Large intestine (tissue), 3 donors: ENCODE results near the gene LRRC74A. TPM values are rescaled to one million over a fixed set of nuclear protein-coding genes. Genes with fewer than 3 reads are reported as not detected.
"Not testable (repeated sequence)": the region's sequence is repeated elsewhere in the genome, so short reads cannot be mapped to it uniquely, and the experiment has no call there.

Source experiments
- DNase-seq, 2 donors: peaks; one replicate each; pipeline versions ENCODE4 v3.0.0 to v3.0.0-alpha.2; 2013
- H3K27ac ChIP-seq: one replicate; pipeline ENCODE4 v1.5.1; 2013; ENCODE audit warnings: low read length
- H3K27me3 ChIP-seq: 2 replicates; pipeline ENCODE4 v1.6.1; 2013; ENCODE audit warnings: low read length; ENCODE audit not compliant: control insufficient read depth, insufficient read depth
- H3K36me3 ChIP-seq: 2 replicates; pipeline ENCODE4 v1.6.1; 2013; ENCODE audit warnings: low read length; ENCODE audit not compliant: control insufficient read depth, insufficient read depth
- H3K4me1 ChIP-seq: one replicate; pipeline ENCODE4 v1.6.1; 2013; ENCODE audit warnings: low read length; ENCODE audit not compliant: control insufficient read depth, insufficient read depth
- H3K4me3 ChIP-seq: one replicate; pipeline ENCODE4 v1.5.1; 2013; ENCODE audit warnings: low read length
- H3K9me3 ChIP-seq: one replicate; pipeline ENCODE4 v1.6.1; 2013; ENCODE audit warnings: mild to moderate bottlenecking, low read depth, low read length, moderate library complexity; ENCODE audit not compliant: control insufficient read depth
- WGBS: methylation state at CpG from one replicate; pipeline ENCODE4 v1.1.5; 2013; ENCODE audit warnings: low lambda C conversion rate; ENCODE audit not compliant: insufficient coverage; 5-methylcytosine and 5-hydroxymethylcytosine counted together
- polyA plus RNA-seq: library from polyadenylated mRNA; unstranded; fragments of 120-200 nt; gene quantifications from one replicate; pipeline ENCODE4 v1.2.1, GENCODE V29; 2013

The LRRC74A gene
- polyA plus RNA-seq, 1 donor: not detected

- no peak for DNase-seq
- Histone ChIP-seq H3K27ac (no peak overlapping the region), H3K4me1 (no peaks in the 10 kb centered on the region), H3K4me3 (no peak overlapping the region), H3K36me3 (no peaks in the 10 kb centered on the region), H3K9me3 (no peaks in the 10 kb centered on the region), H3K27me3 (no peaks in the 10 kb centered on the region)
- WGBS: 60% methylated on average over 1 of the region's 6 CpGs
These were observed 57.2 kb downstream of the LRRC74A start for GRCh38 chr14:76883447-76883846.

GRCh38 chr14:76884394-76884793 is 58.2 kb downstream of the LRRC74A start:
- Histone ChIP-seq H3K9me3 (no peaks in the 10 kb centered on the region), H3K4me3 (no peak overlapping the region), H3K27me3 (no peaks in the 10 kb centered on the region), H3K27ac (no peak overlapping the region), H3K36me3 (no peaks in the 10 kb centered on the region), H3K4me1 (no peaks in the 10 kb centered on the region)
- WGBS: no CpG with 5 or more reads among the region's 6 CpGs
- DNase-seq: peak in 1 of 2 donors; percentile 0

- DNase-seq: no peak
- H3K9me3 ChIP-seq: no peaks in the 10 kb centered on the region
- H3K4me1 ChIP-seq: no peaks in the 10 kb centered on the region
- no peak overlapping the region for H3K4me3 ChIP-seq
- H3K27me3 ChIP-seq: no peaks in the 10 kb centered on the region
- H3K27ac ChIP-seq: no peak overlapping the region
- H3K36me3 ChIP-seq: no peaks in the 10 kb centered on the region
- no CpG with 5 or more reads among the region's 14 CpGs for WGBS
These were observed 58.7 kb downstream of the LRRC74A start for GRCh38 chr14:76884853-76885276.

- peak in 1 of 2 donors; percentile 2 for DNase-seq
- Histone ChIP-seq H3K36me3 (no peaks in the 10 kb centered on the region), H3K27ac (no peak overlapping the region), H3K27me3 (no peaks in the 10 kb centered on the region), H3K4me3 (no peak overlapping the region), H3K9me3 (no peaks in the 10 kb centered on the region), H3K4me1 (no peaks in the 10 kb centered on the region)
- WGBS: no CpG with 5 or more reads among the region's 6 CpGs
These were observed 61.0 kb downstream of the LRRC74A start for GRCh38 chr14:76887191-76887590.

DNA sequence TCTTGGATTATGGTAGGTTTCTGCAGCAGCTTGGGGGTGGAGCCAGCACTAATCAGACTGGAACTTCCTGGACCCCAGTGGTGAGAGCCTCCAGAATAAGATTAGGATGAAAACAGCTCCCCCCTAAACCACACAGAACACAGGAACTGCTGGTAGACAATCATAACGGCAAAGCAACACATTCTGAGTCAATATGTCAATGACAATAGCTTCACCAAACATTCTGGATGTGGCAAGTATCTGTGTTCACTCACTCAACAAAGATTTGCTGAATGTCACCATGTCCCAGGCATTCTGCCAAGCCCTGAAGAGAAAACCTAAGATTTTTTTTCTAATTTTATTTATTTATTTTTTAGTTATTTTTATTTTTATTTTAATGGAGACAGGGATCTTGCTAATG is 65.2 kb downstream of the LRRC74A start:
- DNase-seq: no peak
- no CpG with 5 or more reads among the region's 1 CpG for WGBS
- Histone ChIP-seq H3K27ac (no peak overlapping the region), H3K4me1 (no peaks in the 10 kb centered on the region), H3K4me3 (no peak overlapping the region), H3K27me3 (no peaks in the 10 kb centered on the region), H3K36me3 (no peaks in the 10 kb centered on the region), H3K9me3 (no peaks in the 10 kb centered on the region)

DNA sequence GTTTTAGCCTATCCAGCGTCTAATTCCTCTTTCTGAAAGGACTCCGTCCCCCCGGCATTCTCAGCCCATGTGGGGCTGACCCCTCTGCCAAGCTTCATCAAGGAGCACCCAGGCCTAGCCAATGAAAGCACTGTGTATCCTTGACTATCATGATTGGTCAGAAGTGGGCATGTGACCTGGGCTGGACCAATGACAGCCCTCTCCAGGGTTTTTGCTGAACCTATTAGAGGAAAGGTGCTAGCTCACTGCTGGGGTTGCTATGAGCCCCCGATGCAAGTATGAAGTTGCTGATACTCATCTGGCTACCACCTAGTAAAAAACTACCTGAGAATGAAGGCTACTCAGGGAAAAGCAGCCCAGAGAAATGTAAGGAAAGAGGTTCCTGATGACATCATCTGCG is 68.1 kb downstream of the LRRC74A start:
- no CpG with 5 or more reads among the region's 5 CpGs for WGBS
- H3K9me3 ChIP-seq: peaks cover 3% of the 10 kb centered on the region
- no peak for DNase-seq
- no peak overlapping the region for H3K27ac ChIP-seq
- no peaks in the 10 kb centered on the region for H3K4me1 ChIP-seq
- no peaks in the 10 kb centered on the region for H3K36me3 ChIP-seq
- H3K27me3 ChIP-seq: no peaks in the 10 kb centered on the region
- H3K4me3 ChIP-seq: no peak overlapping the region

GRCh38 chr14:76898006-76898405 is 71.8 kb downstream of the LRRC74A start:
- not testable (repeated sequence) for DNase-seq, H3K36me3 ChIP-seq, H3K9me3 ChIP-seq, H3K4me3 ChIP-seq, H3K27me3 ChIP-seq, H3K27ac ChIP-seq, H3K4me1 ChIP-seq
- no CpG with 5 or more reads among the region's 37 CpGs for WGBS

GRCh38 chr14:76900682-76901081 is 74.5 kb downstream of the LRRC74A start:
- H3K27ac ChIP-seq: no peak overlapping the region
- no CpG with 5 or more reads among the region's 4 CpGs for WGBS
- no peaks in the 10 kb centered on the region for H3K27me3 ChIP-seq
- peaks cover 8% of the 10 kb centered on the region for H3K4me1 ChIP-seq
- peaks cover 3% of the 10 kb centered on the region for H3K9me3 ChIP-seq
- no peak for DNase-seq
- no peaks in the 10 kb centered on the region for H3K36me3 ChIP-seq
- no peak overlapping the region for H3K4me3 ChIP-seq

- no peak overlapping the region for H3K27ac ChIP-seq
- no peaks in the 10 kb centered on the region for H3K36me3 ChIP-seq
- H3K9me3 ChIP-seq: peaks cover 3% of the 10 kb centered on the region
- WGBS: 80% methylated on average over 2 of the region's 6 CpGs
- no peak overlapping the region for H3K4me3 ChIP-seq
- H3K4me1 ChIP-seq: peaks cover 8% of the 10 kb centered on the region
- no peak for DNase-seq
- H3K27me3 ChIP-seq: no peaks in the 10 kb centered on the region
These were observed 75.2 kb downstream of the LRRC74A start for GRCh38 chr14:76901171-76902055.

GRCh38 chr14:76902591-76902990 is 76.4 kb downstream of the LRRC74A start:
- H3K4me3 ChIP-seq: no peak overlapping the region
- H3K9me3 ChIP-seq: peaks cover 3% of the 10 kb centered on the region
- H3K4me1 ChIP-seq: peaks cover 8% of the 10 kb centered on the region
- DNase-seq: no peak
- WGBS: no CpG with 5 or more reads among the region's 5 CpGs
- no peaks in the 10 kb centered on the region for H3K27me3 ChIP-seq
- no peak overlapping the region for H3K27ac ChIP-seq
- H3K36me3 ChIP-seq: no peaks in the 10 kb centered on the region
